ENCODE data around the gene GALNT17. TPM values are rescaled to one million over a fixed set of nuclear protein-coding genes. Genes with fewer than 3 reads are reported as not detected.

The GALNT17 gene
- polyA plus RNA-seq, 2 of the 4 experiments (the other 2 are of a cell fraction) = not detected

DNA sequence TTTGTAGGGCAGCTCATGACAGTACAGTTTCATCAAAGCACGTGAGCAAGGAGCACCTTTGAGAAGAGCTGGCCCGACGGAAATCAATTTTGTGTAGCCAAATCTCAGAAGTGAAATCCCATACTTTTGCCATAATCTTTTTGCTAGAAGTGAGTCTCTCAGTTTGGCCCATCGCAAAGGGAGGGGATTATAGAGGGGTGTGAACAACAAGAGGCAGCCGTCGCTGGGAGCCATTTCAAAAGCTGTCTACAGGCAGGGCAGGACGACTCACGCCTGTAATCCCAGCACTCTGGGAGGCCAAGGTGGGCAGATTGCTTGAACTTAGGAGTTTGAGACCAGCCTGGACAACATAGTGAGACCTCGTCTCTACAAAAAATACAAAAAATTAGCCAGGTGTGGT, 599.8 kb downstream of the GALNT17 start:
- H3K4me3 ChIP-seq = no peak overlapping the region
- WGBS (ENCODE audit: missing lambda C conversion rate) = 41% methylated on average over 9 of the region's 9 CpGs
- no peak for FAIRE-seq
- no peak for TF ChIP-seq RAD21 (conservative IDR thresholded peaks at IDR 0.05 in 1 of 2, IDR thresholded peaks at IDR 0.05 in 1 of 2)
- TF ChIP-seq RARB (CRISPR knock-in tag; IDR thresholded peaks at IDR 0.05) = no peak
- no peak for TF ChIP-seq CHD4 (IDR thresholded peaks at IDR 0.05; ENCODE audit: borderline replicate concordance)
- no peak for TF ChIP-seq JUN (IDR thresholded peaks at IDR 0.05)
- TF ChIP-seq KDM5A (IDR thresholded peaks at IDR 0.05) = no peak
- no peak for TF ChIP-seq TP53 (CRISPR knock-in tag; IDR thresholded peaks at IDR 0.05)
- TF ChIP-seq, protein P1, sequence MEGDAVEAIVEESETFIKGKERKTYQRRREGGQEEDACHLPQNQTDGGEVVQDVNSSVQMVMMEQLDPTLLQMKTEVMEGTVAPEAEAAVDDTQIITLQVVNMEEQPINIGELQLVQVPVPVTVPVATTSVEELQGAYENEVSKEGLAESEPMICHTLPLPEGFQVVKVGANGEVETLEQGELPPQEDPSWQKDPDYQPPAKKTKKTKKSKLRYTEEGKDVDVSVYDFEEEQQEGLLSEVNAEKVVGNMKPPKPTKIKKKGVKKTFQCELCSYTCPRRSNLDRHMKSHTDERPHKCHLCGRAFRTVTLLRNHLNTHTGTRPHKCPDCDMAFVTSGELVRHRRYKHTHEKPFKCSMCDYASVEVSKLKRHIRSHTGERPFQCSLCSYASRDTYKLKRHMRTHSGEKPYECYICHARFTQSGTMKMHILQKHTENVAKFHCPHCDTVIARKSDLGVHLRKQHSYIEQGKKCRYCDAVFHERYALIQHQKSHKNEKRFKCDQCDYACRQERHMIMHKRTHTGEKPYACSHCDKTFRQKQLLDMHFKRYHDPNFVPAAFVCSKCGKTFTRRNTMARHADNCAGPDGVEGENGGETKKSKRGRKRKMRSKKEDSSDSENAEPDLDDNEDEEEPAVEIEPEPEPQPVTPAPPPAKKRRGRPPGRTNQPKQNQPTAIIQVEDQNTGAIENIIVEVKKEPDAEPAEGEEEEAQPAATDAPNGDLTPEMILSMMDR (IDR thresholded peaks at IDR 0.05) = no peak
- no peak for TF ChIP-seq HOXB5 (CRISPR knock-in tag; IDR thresholded peaks at IDR 0.05)
- no peak for TF ChIP-seq MAFK (IDR thresholded peaks at IDR 0.05; ENCODE audit: partially characterized antibody)
- H3K4me2 ChIP-seq = no peak overlapping the region
- ChIA-PET CTCF (interaction anchor here (0.6 to 5.0 kb wide), 3 partner anchors 49 to 876 kb away, joined by 3 to 63 read pairs (median 5); no protein-coding TSS in a partner anchor), POLR2A (no interaction called here)
- no peaks in the 10 kb centered on the region; the same call in 2 of the 3 replicates for H3K9me3 ChIP-seq
- no peaks in the 10 kb centered on the region for H3K4me1 ChIP-seq
- ATAC-seq = no peak
- no peak for DNase-seq (ENCODE audit: low read depth in 1 of 2, low spot score in 1 of 2)
- no peak overlapping the region for H3K27ac ChIP-seq

DNA sequence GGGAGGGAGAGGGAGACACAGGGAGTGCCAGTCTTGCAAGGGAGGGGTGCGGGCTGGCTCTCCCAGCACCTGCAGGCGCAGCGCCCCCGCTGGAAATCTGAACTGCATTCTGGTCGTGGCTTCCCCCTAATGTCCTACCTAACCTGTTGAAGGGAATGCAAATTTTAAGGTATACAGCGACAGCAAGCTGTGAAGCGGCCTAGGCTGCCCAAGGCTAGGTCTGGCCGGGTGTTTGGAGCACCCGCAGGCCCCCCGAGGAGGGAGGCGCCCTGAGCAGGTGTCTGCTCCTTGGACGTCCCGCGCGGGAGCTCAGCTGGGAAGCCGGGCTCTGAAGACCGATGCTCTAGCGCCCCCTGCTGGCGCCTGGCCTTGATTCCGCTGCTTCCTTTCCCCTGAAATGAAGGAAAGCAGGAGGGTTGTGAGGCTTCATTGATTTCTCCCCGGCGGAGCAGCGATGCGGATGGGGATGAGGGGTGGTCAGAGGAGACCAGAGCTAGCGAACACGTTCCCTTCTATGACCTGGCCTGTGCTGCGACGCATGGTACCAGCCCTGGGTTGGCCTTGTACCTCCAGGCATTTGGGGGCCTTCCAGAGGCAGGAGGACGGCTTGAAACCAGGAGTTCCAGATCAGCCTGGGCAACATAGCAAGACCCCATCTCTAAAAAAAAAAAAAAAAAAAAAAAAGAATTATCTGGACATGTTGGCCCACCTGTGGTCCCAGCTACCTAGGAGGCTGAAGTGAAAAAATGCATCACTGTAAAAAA, 601.3 kb downstream of the GALNT17 start:
- peak; percentile 77 to 83 for ATAC-seq
- Histone ChIP-seq H3K4me1 (no peaks in the 10 kb centered on the region), H3K4me2 (peak overlapping the region; percentile 42; the same call in 2 of the 3 replicates), H3K27ac (no peak overlapping the region), H3K4me3 (no peak overlapping the region), H3K9me3 (no peaks in the 10 kb centered on the region; the same call in 2 of the 3 replicates)
- DNase-seq (ENCODE audit: low read depth in 1 of 2, low spot score in 1 of 2) = peak; percentile 44 to 63
- TF ChIP-seq, protein P1 (IDR thresholded peaks at IDR 0.05) = peak; percentile 63
- TF ChIP-seq CEBPB (IDR thresholded peaks at IDR 0.05) (no peak), CBX8 (IDR thresholded peaks at IDR 0.05) (no peak), RAD21 (conservative IDR thresholded peaks at IDR 0.05 in 1 of 2, IDR thresholded peaks at IDR 0.05 in 1 of 2) (peak; percentile 77 to 82), NR3C1 (IDR thresholded peaks at IDR 0.05) (no peak), SMC3 (IDR thresholded peaks at IDR 0.05) (peak; percentile 73)
- 9% methylated on average over 12 of the region's 29 CpGs for WGBS (ENCODE audit: missing lambda C conversion rate)
- no peak for FAIRE-seq
- ChIA-PET POLR2A (interaction anchor here (0.6 to 0.7 kb wide), 3 partner anchors 875 to 986 kb away, joined by 3 to 5 read pairs (median 3); no protein-coding TSS in a partner anchor), CTCF (interaction anchor here (0.5 to 5.9 kb wide), 37 partner anchors 8 to 903 kb away, joined by 3 to 84 read pairs (median 3); no protein-coding TSS in a partner anchor)

DNA sequence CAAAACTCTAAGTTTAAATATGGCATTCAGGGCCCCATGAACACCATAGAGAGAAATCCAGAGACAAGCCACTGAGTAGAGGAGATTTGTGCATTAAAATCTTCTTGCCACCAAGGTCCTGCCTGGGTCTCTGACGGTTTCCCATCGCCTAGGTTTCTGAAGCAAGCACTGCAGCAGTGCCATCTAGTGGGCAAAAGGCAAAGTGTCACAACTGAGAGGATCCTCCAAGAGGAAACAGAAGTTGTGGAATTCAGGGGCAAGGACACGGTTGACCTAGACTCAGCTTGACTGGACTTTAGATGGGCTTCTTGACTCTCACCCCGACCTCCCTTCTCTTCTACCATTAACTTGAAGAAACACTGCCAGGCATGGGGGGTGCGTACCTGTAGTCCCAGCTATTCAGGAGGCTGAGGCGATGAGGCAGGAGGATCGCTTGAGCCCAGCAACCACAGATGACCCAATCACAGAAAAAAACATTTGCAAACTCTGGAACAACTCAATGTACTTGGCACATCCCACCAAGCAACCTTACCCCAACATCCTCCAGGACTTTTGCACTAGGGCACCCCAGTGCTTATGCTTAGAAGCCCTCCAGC, 604.1 kb downstream of the GALNT17 start:
- ATAC-seq (peak; percentile 75 to 83; a peak in 5 of 6 replicates), FAIRE-seq (no peak), DNase-seq (ENCODE audit: low read depth in 1 of 2, low spot score in 1 of 2) (peak; percentile 21 to 53)
- Histone ChIP-seq H3K4me2 (no peak overlapping the region), H3K4me3 (no peak overlapping the region), H3K4me1 (no peaks in the 10 kb centered on the region), H3K9me3 (no peaks in the 10 kb centered on the region; the same call in 2 of the 3 replicates), H3K27ac (no peak overlapping the region)
- ChIA-PET POLR2A (no interaction called here), CTCF (interaction anchor here (0.5 to 5.9 kb wide), 34 partner anchors 9 to 934 kb away, joined by 3 to 84 read pairs (median 4); no protein-coding TSS in a partner anchor)
- 19% methylated on average over 7 of the region's 7 CpGs for WGBS (ENCODE audit: missing lambda C conversion rate)
- TF ChIP-seq HDAC2 (IDR thresholded peaks at IDR 0.05) = no peak
- no peak for TF ChIP-seq CEBPB (IDR thresholded peaks at IDR 0.05)
- TF ChIP-seq HOXB5 (CRISPR knock-in tag; IDR thresholded peaks at IDR 0.05) = no peak
- TF ChIP-seq EHF (CRISPR knock-in tag; IDR thresholded peaks at IDR 0.05) = no peak
- TF ChIP-seq, protein P2, sequence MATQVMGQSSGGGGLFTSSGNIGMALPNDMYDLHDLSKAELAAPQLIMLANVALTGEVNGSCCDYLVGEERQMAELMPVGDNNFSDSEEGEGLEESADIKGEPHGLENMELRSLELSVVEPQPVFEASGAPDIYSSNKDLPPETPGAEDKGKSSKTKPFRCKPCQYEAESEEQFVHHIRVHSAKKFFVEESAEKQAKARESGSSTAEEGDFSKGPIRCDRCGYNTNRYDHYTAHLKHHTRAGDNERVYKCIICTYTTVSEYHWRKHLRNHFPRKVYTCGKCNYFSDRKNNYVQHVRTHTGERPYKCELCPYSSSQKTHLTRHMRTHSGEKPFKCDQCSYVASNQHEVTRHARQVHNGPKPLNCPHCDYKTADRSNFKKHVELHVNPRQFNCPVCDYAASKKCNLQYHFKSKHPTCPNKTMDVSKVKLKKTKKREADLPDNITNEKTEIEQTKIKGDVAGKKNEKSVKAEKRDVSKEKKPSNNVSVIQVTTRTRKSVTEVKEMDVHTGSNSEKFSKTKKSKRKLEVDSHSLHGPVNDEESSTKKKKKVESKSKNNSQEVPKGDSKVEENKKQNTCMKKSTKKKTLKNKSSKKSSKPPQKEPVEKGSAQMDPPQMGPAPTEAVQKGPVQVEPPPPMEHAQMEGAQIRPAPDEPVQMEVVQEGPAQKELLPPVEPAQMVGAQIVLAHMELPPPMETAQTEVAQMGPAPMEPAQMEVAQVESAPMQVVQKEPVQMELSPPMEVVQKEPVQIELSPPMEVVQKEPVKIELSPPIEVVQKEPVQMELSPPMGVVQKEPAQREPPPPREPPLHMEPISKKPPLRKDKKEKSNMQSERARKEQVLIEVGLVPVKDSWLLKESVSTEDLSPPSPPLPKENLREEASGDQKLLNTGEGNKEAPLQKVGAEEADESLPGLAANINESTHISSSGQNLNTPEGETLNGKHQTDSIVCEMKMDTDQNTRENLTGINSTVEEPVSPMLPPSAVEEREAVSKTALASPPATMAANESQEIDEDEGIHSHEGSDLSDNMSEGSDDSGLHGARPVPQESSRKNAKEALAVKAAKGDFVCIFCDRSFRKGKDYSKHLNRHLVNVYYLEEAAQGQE (IDR thresholded peaks at IDR 0.05) = no peak
- peak; percentile 68 for TF ChIP-seq SMC3 (IDR thresholded peaks at IDR 0.05)
- TF ChIP-seq RCOR1 (IDR thresholded peaks at IDR 0.05; ENCODE audit: low read depth, low read length) = no peak
- TF ChIP-seq, protein P1 (IDR thresholded peaks at IDR 0.05) = peak; percentile 72
- TF ChIP-seq TP53 (CRISPR knock-in tag; IDR thresholded peaks at IDR 0.05) = no peak
- no peak for TF ChIP-seq KDM5A (IDR thresholded peaks at IDR 0.05)
- TF ChIP-seq, protein P3, sequence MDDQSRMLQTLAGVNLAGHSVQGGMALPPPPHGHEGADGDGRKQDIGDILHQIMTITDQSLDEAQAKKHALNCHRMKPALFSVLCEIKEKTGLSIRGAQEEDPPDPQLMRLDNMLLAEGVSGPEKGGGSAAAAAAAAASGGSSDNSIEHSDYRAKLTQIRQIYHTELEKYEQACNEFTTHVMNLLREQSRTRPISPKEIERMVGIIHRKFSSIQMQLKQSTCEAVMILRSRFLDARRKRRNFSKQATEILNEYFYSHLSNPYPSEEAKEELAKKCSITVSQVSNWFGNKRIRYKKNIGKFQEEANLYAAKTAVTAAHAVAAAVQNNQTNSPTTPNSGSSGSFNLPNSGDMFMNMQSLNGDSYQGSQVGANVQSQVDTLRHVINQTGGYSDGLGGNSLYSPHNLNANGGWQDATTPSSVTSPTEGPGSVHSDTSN (IDR thresholded peaks at IDR 0.05) = no peak
